Calu3 (cell line): ENCODE data around the gene CHD2. TPM values are rescaled to one million over a fixed set of nuclear protein-coding genes. Genes with fewer than 3 reads are reported as not detected.

Source experiments
- BruUV-seq: library from RNA; stranded (reverse); fragments of 400-500 nt; replicated peaks from 2 replicates; lab custom pipeline; 2021; lab: Mats Ljungman, UMichigan
- CTCF ChIA-PET: fragments of 300-600 bp; sonication (Branson Sonifier 250); formaldehyde crosslinking; loops from one replicate; lab custom pipeline; 2022; ENCODE audit warnings: antibody characterized with exemption; lab: Charles Lee
- DNase-seq: peaks from one replicate; pipeline ENCODE4 v3.0.0; 2022
- H3K27ac Mint-ChIP-seq: one replicate; pipeline ENCODE4 v1.8.0; 2022; ENCODE audit warnings: mixed read lengths; ENCODE audit not compliant: unreplicated experiment
- H3K27me3 Mint-ChIP-seq: one replicate; pipeline ENCODE4 v1.8.0; 2022; ENCODE audit warnings: mixed read lengths; ENCODE audit not compliant: unreplicated experiment
- H3K36me3 Mint-ChIP-seq: one replicate; pipeline ENCODE4 v1.8.0; 2022; ENCODE audit warnings: mild to moderate bottlenecking, moderate library complexity, mixed read lengths; ENCODE audit not compliant: insufficient read depth, unreplicated experiment
- H3K4me1 Mint-ChIP-seq: one replicate; pipeline ENCODE4 v1.8.0; 2022; ENCODE audit warnings: mild to moderate bottlenecking, low read depth, mixed read lengths; ENCODE audit not compliant: unreplicated experiment
- H3K4me3 Mint-ChIP-seq: one replicate; pipeline ENCODE4 v1.8.0; 2022; ENCODE audit warnings: mild to moderate bottlenecking, low read depth, moderate library complexity, mixed read lengths; ENCODE audit not compliant: unreplicated experiment
- H3K9me3 Mint-ChIP-seq: one replicate; pipeline ENCODE4 v1.8.0; 2022; ENCODE audit warnings: low read depth, mixed read lengths; ENCODE audit not compliant: unreplicated experiment
- intact Hi-C: fragments of 100-400 bp; cut with micrococcal nuclease; formaldehyde crosslinking; loops from one replicate; pipeline ENCODE4 v1.10.0; 2022; ENCODE audit not compliant: unreplicated experiment
- total RNA-seq: library from RNA; stranded (reverse); gene quantifications from 2 replicates; pipeline ENCODE4 v1.2.3, GENCODE V29; 2022
- TF ChIP-seq, protein P1 (sequence below): fragments of 200-600 bp; IDR thresholded peaks from one replicate; pipeline ENCODE4 v1.8.0; 2022; ENCODE audit warnings: antibody characterized with exemption; ENCODE audit not compliant: unreplicated experiment

Gene CHD2
- total RNA-seq, 1 experiment from 2014 or later, result 140 TPM

DNA sequence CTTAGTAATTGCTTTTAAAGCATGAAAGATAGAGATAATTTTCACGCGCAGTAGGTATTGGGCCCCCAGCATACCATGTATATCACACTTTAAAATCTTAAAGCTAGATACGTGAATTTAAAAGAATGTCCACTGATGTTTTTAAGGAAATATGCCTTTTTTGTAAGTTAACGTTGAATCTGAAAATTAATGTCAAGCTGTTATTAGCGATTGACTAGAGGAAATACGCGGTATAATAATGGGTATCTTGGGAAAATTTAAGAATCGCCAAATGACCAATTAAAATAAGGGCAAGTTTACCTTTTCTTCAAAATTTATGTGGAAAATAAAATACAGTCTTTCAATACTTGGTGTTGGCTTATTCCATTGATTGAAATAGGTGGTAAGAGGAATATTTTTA is 13.3 kb upstream of the CHD2 start:
- Mint-ChIP-seq H3K27me3 (peaks cover 11% of the 10 kb centered on the region), H3K4me1 (peaks cover 38% of the 10 kb centered on the region), H3K4me3 (peak overlapping the region; percentile 68), H3K36me3 (peaks cover 96% of the 10 kb centered on the region), H3K27ac (peak overlapping the region; percentile 94), H3K9me3 (no peaks in the 10 kb centered on the region)
- CTCF ChIA-PET, result no interaction called here
- intact Hi-C loops, result no loop called here
- DNase-seq, result no peak
- TF ChIP-seq, protein P1, sequence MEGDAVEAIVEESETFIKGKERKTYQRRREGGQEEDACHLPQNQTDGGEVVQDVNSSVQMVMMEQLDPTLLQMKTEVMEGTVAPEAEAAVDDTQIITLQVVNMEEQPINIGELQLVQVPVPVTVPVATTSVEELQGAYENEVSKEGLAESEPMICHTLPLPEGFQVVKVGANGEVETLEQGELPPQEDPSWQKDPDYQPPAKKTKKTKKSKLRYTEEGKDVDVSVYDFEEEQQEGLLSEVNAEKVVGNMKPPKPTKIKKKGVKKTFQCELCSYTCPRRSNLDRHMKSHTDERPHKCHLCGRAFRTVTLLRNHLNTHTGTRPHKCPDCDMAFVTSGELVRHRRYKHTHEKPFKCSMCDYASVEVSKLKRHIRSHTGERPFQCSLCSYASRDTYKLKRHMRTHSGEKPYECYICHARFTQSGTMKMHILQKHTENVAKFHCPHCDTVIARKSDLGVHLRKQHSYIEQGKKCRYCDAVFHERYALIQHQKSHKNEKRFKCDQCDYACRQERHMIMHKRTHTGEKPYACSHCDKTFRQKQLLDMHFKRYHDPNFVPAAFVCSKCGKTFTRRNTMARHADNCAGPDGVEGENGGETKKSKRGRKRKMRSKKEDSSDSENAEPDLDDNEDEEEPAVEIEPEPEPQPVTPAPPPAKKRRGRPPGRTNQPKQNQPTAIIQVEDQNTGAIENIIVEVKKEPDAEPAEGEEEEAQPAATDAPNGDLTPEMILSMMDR, result no peak
- no TSS peak for BruUV-seq

DNA sequence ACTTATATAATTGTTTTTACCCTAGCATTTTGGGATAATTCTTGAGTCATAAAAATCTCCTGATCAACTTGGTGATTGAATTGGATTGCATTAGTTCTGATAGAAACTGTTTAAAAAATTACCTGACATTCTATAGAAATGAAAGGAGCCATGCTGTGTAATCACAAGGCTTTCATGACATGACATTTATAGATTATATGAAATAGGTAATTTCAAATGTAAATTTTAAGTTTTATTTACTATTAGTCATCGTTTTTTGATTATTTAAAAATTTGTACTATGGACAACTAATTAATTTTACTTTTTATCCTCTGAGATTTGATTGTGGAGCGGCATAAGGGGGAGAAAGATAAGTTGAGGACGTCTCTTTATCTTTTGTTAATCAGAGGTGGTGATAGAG is 12.3 kb upstream of the CHD2 start:
- BruUV-seq, result no TSS peak
- H3K4me3 Mint-ChIP-seq, result peak overlapping the region; percentile 68
- TF ChIP-seq, protein P1, result no peak
- intact Hi-C loops, result no loop called here
- CTCF ChIA-PET, result interaction anchor here (1.3 kb wide), 1 partner anchor 84 kb away, joined by 3 read pairs; no protein-coding TSS in a partner anchor
- H3K4me1 Mint-ChIP-seq, result peaks cover 30% of the 10 kb centered on the region
- no peak overlapping the region for H3K27ac Mint-ChIP-seq
- peaks cover 94% of the 10 kb centered on the region for H3K36me3 Mint-ChIP-seq
- peaks cover under 1% of the 10 kb centered on the region for H3K27me3 Mint-ChIP-seq
- DNase-seq, result no peak
- no peaks in the 10 kb centered on the region for H3K9me3 Mint-ChIP-seq

DNA sequence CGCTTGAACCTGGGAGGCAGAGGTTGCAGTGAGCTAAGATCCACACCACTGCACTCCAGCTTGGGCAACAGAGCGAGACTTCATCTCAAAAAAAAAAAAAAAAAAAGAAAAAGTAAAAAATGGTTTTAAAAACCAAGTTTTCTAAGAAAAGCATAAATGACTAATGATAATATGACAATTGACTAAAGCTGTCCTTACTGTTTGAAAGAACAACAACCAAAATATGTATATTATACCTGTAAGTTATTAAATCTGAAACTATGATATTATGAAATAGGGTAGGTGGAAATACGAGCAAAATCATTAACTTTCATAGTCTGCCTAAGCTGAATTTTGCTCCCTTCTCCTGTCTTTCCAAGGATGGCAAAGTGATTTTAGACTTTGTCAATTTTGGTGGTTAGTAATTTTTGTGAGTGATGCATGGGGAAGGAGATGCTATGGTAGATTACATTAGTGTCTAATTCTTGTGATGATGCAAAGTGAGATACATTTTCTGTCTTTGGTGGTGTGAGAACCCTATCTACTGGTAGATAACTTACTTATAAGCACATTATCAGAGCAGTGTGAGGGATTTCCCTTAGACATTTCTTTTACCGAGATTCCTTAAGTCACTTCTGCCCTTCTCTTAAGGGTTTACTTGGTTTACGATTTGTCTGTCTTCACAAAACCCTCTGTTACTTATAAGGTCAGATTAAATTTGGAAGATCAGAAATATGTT is 10.6 kb upstream of the CHD2 start:
- Mint-ChIP-seq H3K4me3 (no peak overlapping the region), H3K27me3 (no peaks in the 10 kb centered on the region), H3K36me3 (peaks cover 94% of the 10 kb centered on the region), H3K4me1 (peaks cover 30% of the 10 kb centered on the region), H3K9me3 (no peaks in the 10 kb centered on the region), H3K27ac (peak overlapping the region; percentile 13)
- TF ChIP-seq, protein P1, result no peak
- DNase-seq, result no peak
- intact Hi-C loops, result no loop called here
- BruUV-seq, result no TSS peak
- CTCF ChIA-PET, result interaction anchor here (1.3 kb wide), 1 partner anchor 86 kb away, joined by 3 read pairs; no protein-coding TSS in a partner anchor

DNA sequence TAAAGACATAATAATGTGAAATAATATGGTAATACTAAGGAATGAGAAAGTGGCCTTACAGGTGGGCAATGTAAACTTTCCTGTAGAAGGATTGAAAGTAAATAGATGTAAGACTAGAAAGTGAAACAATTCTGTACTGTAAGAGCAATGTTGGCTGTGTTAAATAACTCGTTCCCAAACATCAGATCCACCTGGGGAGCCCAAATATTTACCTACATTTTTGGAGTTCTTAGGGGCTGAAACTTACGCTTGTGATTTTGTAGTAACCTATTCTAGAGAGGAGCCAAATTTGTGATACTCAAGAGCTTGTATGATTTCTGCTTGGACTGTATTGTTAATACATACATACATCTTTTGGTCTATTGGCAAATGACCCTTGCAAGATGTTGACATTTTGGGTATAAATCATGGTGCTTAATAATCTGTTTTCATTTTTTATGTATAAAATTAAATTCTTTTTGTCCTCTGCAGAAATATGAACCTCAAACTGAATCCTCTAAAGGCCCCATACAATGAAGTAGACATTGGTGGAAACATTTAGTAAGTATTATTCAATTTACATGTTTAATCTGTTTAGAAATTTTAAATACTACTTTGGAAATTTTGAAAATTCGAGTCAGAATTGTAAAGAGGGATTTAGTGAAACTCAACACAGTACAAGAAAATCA is 8.5 kb upstream of the CHD2 start:
- CTCF ChIA-PET, result no interaction called here

More for the DNA sequence above, 8.5 kb upstream of the CHD2 start:
- Mint-ChIP-seq H3K9me3 (no peaks in the 10 kb centered on the region), H3K4me1 (peaks cover 30% of the 10 kb centered on the region), H3K27ac (no peak overlapping the region), H3K4me3 (no peak overlapping the region), H3K36me3 (peaks cover 91% of the 10 kb centered on the region), H3K27me3 (no peaks in the 10 kb centered on the region)
- intact Hi-C loops, result no loop called here
- no TSS peak for BruUV-seq
- no peak for DNase-seq
- TF ChIP-seq, protein P1, result no peak
